Keratinocyte (primary cell): ENCODE measurements around the gene ADGRF3. TPM values are rescaled to one million over a fixed set of nuclear protein-coding genes. Genes with fewer than 3 reads are reported as not detected.
A peak's percentile ranks its signal among the peaks of the same experiment; 100 is the strongest.

Source experiments
- DNase-seq: peaks from one replicate; pipeline ENCODE4 v3.0.0-alpha.2; 2011; ENCODE audit warnings: low read depth, missing footprints, low spot score
- FAIRE-seq: peaks from 2 replicates; lab custom pipeline; 2011; peaks lifted over from hg19 to GRCh38; lab: Jason Lieb, UNC
- H2AFZ ChIP-seq: 2 replicates; pipeline ENCODE4 v1.6.0; 2012; ENCODE audit warnings: low read length, control low read depth, inconsistent platforms; ENCODE audit not compliant: control insufficient read depth
- H3K27ac ChIP-seq: 2 replicates; pipeline ENCODE4 v1.5.1; 2011; ENCODE audit warnings: low read length; ENCODE audit not compliant: control insufficient read depth, insufficient read depth
- H3K27me3 ChIP-seq: 3 replicates; pipeline ENCODE4 v1.6.0; 2011; ENCODE audit warnings: low read length; ENCODE audit not compliant: control insufficient read depth, insufficient read depth; ENCODE audit errors: extremely low read depth
- H3K36me3 ChIP-seq, 2 experiments: 2 replicates in 1 of 2; 3 replicates in 1 of 2; pipeline ENCODE4 v1.5.1; 2011; ENCODE audit warnings: low read length in 2 of 2, mild to moderate bottlenecking in 1 of 2; ENCODE audit not compliant: control insufficient read depth in 2 of 2, insufficient read depth in 2 of 2; ENCODE audit errors: extremely low read depth in 1 of 2
- H3K4me1 ChIP-seq: 3 replicates; pipeline ENCODE4 v1.5.1; 2011; ENCODE audit warnings: low read length; ENCODE audit not compliant: control insufficient read depth, insufficient read depth; ENCODE audit errors: extremely low read depth
- H3K4me2 ChIP-seq: 3 replicates; pipeline ENCODE4 v1.6.0; 2011; ENCODE audit warnings: low read depth, low read length; ENCODE audit not compliant: control insufficient read depth, insufficient read depth; ENCODE audit errors: extremely low read depth
- H3K4me3 ChIP-seq, 3 experiments: fragments of 200-600 bp in 1 of 3; sonication (generic) in 1 of 3; 2 replicates in 2 of 3; 3 replicates in 1 of 3; pipeline ENCODE4 v1.5.1; 2011 to 2016; ENCODE audit warnings: low read length in 3 of 3, mild to moderate bottlenecking in 3 of 3, control low read depth in 2 of 3, inconsistent platforms in 1 of 3, low read depth in 1 of 3, mixed read lengths in 1 of 3, mixed run types in 1 of 3, moderate library complexity in 1 of 3; ENCODE audit not compliant: control insufficient read depth in 2 of 3, insufficient read depth in 2 of 3; ENCODE audit errors: extremely low read depth in 1 of 3
- H3K79me2 ChIP-seq: 2 replicates; pipeline ENCODE4 v1.6.0; 2012; ENCODE audit warnings: low read length; ENCODE audit not compliant: control insufficient read depth, insufficient read depth
- H3K9ac ChIP-seq: 3 replicates; pipeline ENCODE4 v1.6.0; 2011; ENCODE audit warnings: low read length; ENCODE audit not compliant: control insufficient read depth, insufficient read depth; ENCODE audit errors: extremely low read depth
- H3K9me1 ChIP-seq: 3 replicates; pipeline ENCODE4 v1.6.0; 2011; ENCODE audit warnings: low read length; ENCODE audit not compliant: control insufficient read depth, insufficient read depth; ENCODE audit errors: extremely low read depth
- H3K9me3 ChIP-seq: 2 replicates; pipeline ENCODE4 v1.5.1; 2012; ENCODE audit warnings: low read depth, low read length; ENCODE audit not compliant: control insufficient read depth
- H4K20me1 ChIP-seq: 3 replicates; pipeline ENCODE4 v1.6.0; 2011; ENCODE audit warnings: low read length; ENCODE audit not compliant: control insufficient read depth, insufficient read depth; ENCODE audit errors: extremely low read depth
- EZH2 ChIP-seq: IDR thresholded peaks from one replicate; pipeline ENCODE4 v1.6.1; 2012; ENCODE audit warnings: inconsistent platforms, mild to moderate bottlenecking, low read length, moderate library complexity
- dilution Hi-C: fragments of 300-500 bp; cut with MboI; formaldehyde crosslinking; loops from one replicate; pipeline ENCODE4 v1.7.0; 2020; ENCODE audit warnings: low sequenced_read_pairs; ENCODE audit not compliant: extremely low pct_ligation_motif_present
- polyA plus RNA-seq, 5 experiments: library from polyadenylated mRNA; depleted of rRNA in 3 of 5; stranded (reverse) in 3 of 5; stranded (forward) in 1 of 5; unstranded in 1 of 5; fragments of >200 nt; gene quantifications; 1 replicate in 1 of 5; 2 replicates in 3 of 5; 3 replicates in 1 of 5; pipeline versions ENCODE4 v1.2.1 to v1.2.3, GENCODE V29; 2011 to 2012; ENCODE audit warnings: missing spikeins in 2 of 5, low read depth in 1 of 5, low replicate concordance in 1 of 5
- TF ChIP-seq, protein P1 (sequence below), 3 experiments: IDR thresholded peaks in 1 of 3; conservative IDR thresholded peaks in 1 of 3; optimal IDR thresholded peaks in 1 of 3; 2 replicates in 2 of 3; 3 replicates in 1 of 3; pipeline versions ENCODE3 to v1.5.1; 2011; ENCODE audit warnings: low read length in 3 of 3, mild to moderate bottlenecking in 3 of 3, moderate library complexity in 2 of 3, control low read depth in 1 of 3, inconsistent platforms in 1 of 3; ENCODE audit not compliant: insufficient read depth in 2 of 3; ENCODE audit errors: extremely low read depth in 1 of 3

The ADGRF3 gene
- polyA plus RNA-seq, 1 donor (not counting 4 experiments of a cell fraction or from before 2014, with no cell fraction given) = 0.17 TPM

DNA sequence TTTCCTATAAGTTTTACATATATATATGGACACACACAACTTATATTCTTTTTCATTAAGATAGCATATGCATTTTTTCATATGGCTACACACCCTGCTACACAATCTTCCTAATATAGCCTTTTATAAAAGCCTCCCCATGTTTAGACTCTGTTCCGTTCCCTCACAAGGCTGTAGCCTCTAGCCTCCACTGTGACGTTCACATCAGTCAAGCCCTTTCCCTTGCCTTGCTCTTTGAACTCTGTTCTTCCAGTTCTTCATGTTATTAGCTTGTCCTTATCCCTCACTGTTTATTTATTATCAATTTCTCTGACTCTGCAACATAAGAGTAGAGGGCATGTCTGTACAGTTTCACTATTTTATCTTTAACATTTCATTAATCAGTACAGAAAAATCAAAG is 63.0 kb downstream of the ADGRF3 start:
- no peak overlapping the region for H3K9ac ChIP-seq
- TF ChIP-seq, protein P1, sequence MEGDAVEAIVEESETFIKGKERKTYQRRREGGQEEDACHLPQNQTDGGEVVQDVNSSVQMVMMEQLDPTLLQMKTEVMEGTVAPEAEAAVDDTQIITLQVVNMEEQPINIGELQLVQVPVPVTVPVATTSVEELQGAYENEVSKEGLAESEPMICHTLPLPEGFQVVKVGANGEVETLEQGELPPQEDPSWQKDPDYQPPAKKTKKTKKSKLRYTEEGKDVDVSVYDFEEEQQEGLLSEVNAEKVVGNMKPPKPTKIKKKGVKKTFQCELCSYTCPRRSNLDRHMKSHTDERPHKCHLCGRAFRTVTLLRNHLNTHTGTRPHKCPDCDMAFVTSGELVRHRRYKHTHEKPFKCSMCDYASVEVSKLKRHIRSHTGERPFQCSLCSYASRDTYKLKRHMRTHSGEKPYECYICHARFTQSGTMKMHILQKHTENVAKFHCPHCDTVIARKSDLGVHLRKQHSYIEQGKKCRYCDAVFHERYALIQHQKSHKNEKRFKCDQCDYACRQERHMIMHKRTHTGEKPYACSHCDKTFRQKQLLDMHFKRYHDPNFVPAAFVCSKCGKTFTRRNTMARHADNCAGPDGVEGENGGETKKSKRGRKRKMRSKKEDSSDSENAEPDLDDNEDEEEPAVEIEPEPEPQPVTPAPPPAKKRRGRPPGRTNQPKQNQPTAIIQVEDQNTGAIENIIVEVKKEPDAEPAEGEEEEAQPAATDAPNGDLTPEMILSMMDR (optimal IDR thresholded peaks at IDR 0.05 in 1 of 3, IDR thresholded peaks at IDR 0.05 in 1 of 3, conservative IDR thresholded peaks at IDR 0.05 in 1 of 3; ENCODE audit: extremely low read depth in 1 of 3, insufficient read depth in 2 of 3, low read length in 3 of 3) = no peak
- no peak for TF ChIP-seq EZH2
- no peaks in the 10 kb centered on the region for H4K20me1 ChIP-seq
- no peak overlapping the region for H2AFZ ChIP-seq
- no peaks in the 10 kb centered on the region for H3K9me1 ChIP-seq
- peaks cover 18% of the 10 kb centered on the region for H3K4me1 ChIP-seq
- H3K36me3 ChIP-seq = peaks cover 8 to 21% of the 10 kb centered on the region in 2 experiments
- no peak for DNase-seq
- H3K79me2 ChIP-seq = no peaks in the 10 kb centered on the region
- FAIRE-seq = no peak
- dilution Hi-C loops = no loop called here
- no peaks in the 10 kb centered on the region for H3K27me3 ChIP-seq
- no peak overlapping the region for H3K4me2 ChIP-seq
- H3K4me3 ChIP-seq = no peak overlapping the region
- no peaks in the 10 kb centered on the region for H3K9me3 ChIP-seq
- H3K27ac ChIP-seq = peak overlapping the region; percentile 63

DNA sequence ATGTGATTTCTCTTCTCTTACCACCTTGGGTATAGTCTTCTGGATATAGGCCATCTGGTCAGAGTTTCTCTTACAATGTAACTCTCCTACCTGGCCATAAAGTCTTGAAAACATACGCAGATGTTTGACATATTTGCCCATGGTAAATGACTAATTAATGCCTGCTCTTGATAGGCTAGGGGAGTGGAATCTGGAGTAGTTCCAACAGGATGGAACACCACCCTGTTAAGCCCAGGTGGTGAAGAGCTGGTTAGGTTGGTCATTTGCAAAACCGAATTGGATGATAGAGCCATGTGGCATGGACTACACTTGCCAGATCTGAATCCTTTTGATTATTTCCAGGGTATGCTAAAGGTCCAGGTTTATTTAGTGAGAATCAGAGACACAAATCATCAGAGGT is 65.4 kb downstream of the ADGRF3 start:
- H3K4me3 ChIP-seq = no peak overlapping the region
- H3K4me2 ChIP-seq = no peak overlapping the region
- H3K9me1 ChIP-seq = no peaks in the 10 kb centered on the region
- no peak overlapping the region for H3K27ac ChIP-seq
- no peaks in the 10 kb centered on the region for H3K9me3 ChIP-seq
- DNase-seq = no peak
- H3K27me3 ChIP-seq = no peaks in the 10 kb centered on the region
- peak; percentile 79 for FAIRE-seq
- H2AFZ ChIP-seq = no peak overlapping the region
- peaks cover 8 to 38% of the 10 kb centered on the region in 2 experiments for H3K36me3 ChIP-seq
- dilution Hi-C loops = no loop called here
- H3K4me1 ChIP-seq = peaks cover 20% of the 10 kb centered on the region
- TF ChIP-seq, protein P1 (optimal IDR thresholded peaks at IDR 0.05 in 1 of 3, IDR thresholded peaks at IDR 0.05 in 1 of 3, conservative IDR thresholded peaks at IDR 0.05 in 1 of 3; ENCODE audit: extremely low read depth in 1 of 3, insufficient read depth in 2 of 3, low read length in 3 of 3) = no peak
- TF ChIP-seq EZH2 = no peak
- H4K20me1 ChIP-seq = no peaks in the 10 kb centered on the region
- H3K79me2 ChIP-seq = no peaks in the 10 kb centered on the region
- no peak overlapping the region for H3K9ac ChIP-seq
